Measurements from ENCODE around the gene ABCG8. TPM values are rescaled to one million over a fixed set of nuclear protein-coding genes. Genes with fewer than 3 reads are reported as not detected.

The ABCG8 gene
- total RNA-seq, 6 experiments from 2014 or later, result 30.1 to 116 (median 49.0) TPM

- ATAC-seq, result peak; percentile 56 to 70 (median 64)
- H3K4me1 ChIP-seq, result peaks cover 0 to 20% (median 10%) of the 10 kb centered on the region in 4 donors
- 20% methylated on average over 8 of the region's 16 CpGs for WGBS (ENCODE audit: insufficient coverage, low coverage, low lambda C conversion rate, missing lambda C conversion rate)
- TF ChIP-seq POLR2A (IDR thresholded peaks at IDR 0.05) (no peak), CTCF (IDR thresholded peaks at IDR 0.05) (peak; percentile 79 to 92 (median 89))
- H3K27ac ChIP-seq, result no peak overlapping the region
- H3K9me3 ChIP-seq, result no peaks in the 10 kb centered on the region
- H3K36me3 ChIP-seq, result peaks cover 0 to 51% (median 22%) of the 10 kb centered on the region in 4 donors
- no peak overlapping the region for H3K4me3 ChIP-seq
- peak in 1 of 3 donors; percentile 47 for DNase-seq
- intact Hi-C loops (cut with DNase I), result no loop called here
- H3K27me3 ChIP-seq, result no peaks in the 10 kb centered on the region
Observed at GRCh38 chr2:43877782-43878464, 39.2 kb downstream of the ABCG8 start.

- no peak for DNase-seq
- Histone ChIP-seq H3K27ac (no peak overlapping the region), H3K27me3 (no peaks in the 10 kb centered on the region), H3K9me3 (no peaks in the 10 kb centered on the region), H3K4me1 (peaks cover 0 to 25% (median 10%) of the 10 kb centered on the region in 4 donors), H3K36me3 (peaks cover 0 to 40% (median 15%) of the 10 kb centered on the region in 4 donors), H3K4me3 (no peak overlapping the region)
- WGBS (ENCODE audit: insufficient coverage, low coverage, low lambda C conversion rate, missing lambda C conversion rate), result 93% methylated on average over 3 of the region's 5 CpGs
- no peak for ATAC-seq
- TF ChIP-seq POLR2A (IDR thresholded peaks at IDR 0.05), result no peak
- no peak for TF ChIP-seq CTCF (IDR thresholded peaks at IDR 0.05)
- intact Hi-C loops (cut with DNase I), result no loop called here
Observed at GRCh38 chr2:43879261-43879660, 40.5 kb downstream of the ABCG8 start.

GRCh38 chr2:43880471-43880870 is 41.7 kb downstream of the ABCG8 start:
- 80% methylated on average over 8 of the region's 9 CpGs for WGBS (ENCODE audit: insufficient coverage, low coverage, low lambda C conversion rate, missing lambda C conversion rate)
- ATAC-seq, result no peak
- intact Hi-C loops (cut with DNase I), result no loop called here
- Histone ChIP-seq H3K4me3 (no peak overlapping the region), H3K4me1 (peaks cover 0 to 36% (median 15%) of the 10 kb centered on the region in 4 donors), H3K36me3 (peaks cover 0 to 28% (median 9%) of the 10 kb centered on the region in 4 donors), H3K9me3 (no peaks in the 10 kb centered on the region), H3K27ac (peak overlapping the region in 1 of 3 donors; percentile 59), H3K27me3 (no peaks in the 10 kb centered on the region)
- TF ChIP-seq CTCF (IDR thresholded peaks at IDR 0.05), result no peak
- TF ChIP-seq POLR2A (IDR thresholded peaks at IDR 0.05), result no peak
- DNase-seq, result no peak

DNA sequence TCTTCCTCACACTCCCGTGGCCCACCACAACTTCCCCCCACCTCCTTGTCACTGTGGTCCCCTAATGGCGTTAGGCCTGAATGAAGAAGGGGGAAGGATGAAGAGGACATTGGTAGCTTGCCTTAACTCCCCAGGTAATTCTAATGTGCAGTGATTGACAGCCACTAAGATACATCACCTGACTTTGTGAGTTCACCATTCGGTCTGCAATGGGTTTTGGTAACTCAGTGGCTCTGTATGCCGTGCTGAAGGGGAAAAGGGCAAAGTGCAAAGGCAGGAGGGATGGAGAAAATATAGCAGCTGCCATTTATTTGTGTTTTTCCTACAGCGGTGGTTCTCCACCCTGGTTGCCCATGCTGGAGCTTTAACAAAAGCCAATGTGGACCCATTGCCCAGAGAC is 42.2 kb downstream of the ABCG8 start:
- TF ChIP-seq POLR2A (IDR thresholded peaks at IDR 0.05), result no peak
- no peak for TF ChIP-seq CTCF (IDR thresholded peaks at IDR 0.05)
- WGBS (ENCODE audit: insufficient coverage, low coverage, low lambda C conversion rate, missing lambda C conversion rate), result 55% methylated on average over 3 of the region's 5 CpGs
- ATAC-seq, result peak; percentile 3 to 9 (median 4)
- peaks cover 0 to 23% (median 7%) of the 10 kb centered on the region in 4 donors for H3K36me3 ChIP-seq
- DNase-seq, result no peak
- peaks cover 0 to 36% (median 17%) of the 10 kb centered on the region in 4 donors for H3K4me1 ChIP-seq
- H3K9me3 ChIP-seq, result no peaks in the 10 kb centered on the region
- no peak overlapping the region for H3K4me3 ChIP-seq
- H3K27me3 ChIP-seq, result no peaks in the 10 kb centered on the region
- intact Hi-C loops (cut with DNase I), result no loop called here
- H3K27ac ChIP-seq, result peak overlapping the region in 2 of 3 donors; percentile 24 to 59
